ENCODE data around the gene PSMC6.
A peak's percentile ranks its signal among the peaks of the same experiment; 100 is the strongest.
"Not testable (repeated sequence)": the region's sequence is repeated elsewhere in the genome, so short reads cannot be mapped to it uniquely, and the experiment has no call there.

Gene PSMC6

DNA sequence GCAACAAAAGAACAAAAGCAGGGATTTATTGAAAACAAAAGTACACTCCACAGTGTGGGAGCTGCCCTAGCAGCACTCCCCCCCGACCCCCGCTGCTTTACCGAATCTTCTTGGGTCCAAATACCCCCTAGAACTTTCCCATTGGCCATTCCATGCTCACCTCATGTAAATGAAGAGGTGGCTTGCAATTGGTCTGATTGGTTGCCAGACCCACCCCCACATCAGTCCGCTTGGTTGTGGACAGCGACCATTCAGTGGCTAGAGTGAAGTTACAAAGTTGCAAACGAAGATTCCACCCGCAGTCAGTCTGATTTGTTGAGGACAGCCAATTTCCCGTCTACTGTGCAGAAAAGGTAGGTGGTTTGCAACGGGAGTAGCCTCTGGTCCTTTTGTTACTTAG is 26.8 kb downstream of the PSMC6 start:
- no peak overlapping the region for H3K4me3 ChIP-seq (ENCODE audit: low read length)
- no peak for TF ChIP-seq ZNF274 (IDR thresholded peaks at IDR 0.05; ENCODE audit: low read depth, low read length)

DNA sequence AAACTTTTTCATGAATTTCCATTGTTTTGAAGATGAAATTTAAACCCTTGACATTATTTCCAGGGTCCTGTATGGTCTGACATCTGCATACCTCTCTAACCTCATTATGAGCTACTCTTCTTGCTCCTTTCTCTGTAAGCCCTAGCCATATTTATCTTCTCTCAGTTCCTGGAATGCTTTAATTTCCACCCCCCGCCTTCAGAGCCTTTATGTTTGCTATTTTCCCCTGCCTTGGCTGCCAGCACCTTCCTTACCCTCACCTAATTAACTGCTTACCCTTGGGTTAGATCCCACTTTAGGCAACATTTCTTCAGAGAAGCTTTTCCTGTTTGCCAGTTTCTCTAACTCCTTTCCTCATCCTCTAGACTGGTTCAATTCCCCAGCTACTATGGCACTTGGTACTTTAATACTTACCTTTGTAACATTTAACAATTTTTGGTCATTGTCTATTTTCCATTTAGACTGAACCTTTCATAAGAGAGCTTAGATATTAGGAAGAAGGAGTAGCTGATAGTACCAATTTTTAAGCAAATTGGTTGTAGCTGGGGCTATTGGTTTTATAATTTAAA is 29.0 kb downstream of the PSMC6 start:
- no peak for TF ChIP-seq ZNF274 (IDR thresholded peaks at IDR 0.05; ENCODE audit: low read depth, low read length)
- H3K4me3 ChIP-seq (ENCODE audit: low read length) = no peak overlapping the region

DNA sequence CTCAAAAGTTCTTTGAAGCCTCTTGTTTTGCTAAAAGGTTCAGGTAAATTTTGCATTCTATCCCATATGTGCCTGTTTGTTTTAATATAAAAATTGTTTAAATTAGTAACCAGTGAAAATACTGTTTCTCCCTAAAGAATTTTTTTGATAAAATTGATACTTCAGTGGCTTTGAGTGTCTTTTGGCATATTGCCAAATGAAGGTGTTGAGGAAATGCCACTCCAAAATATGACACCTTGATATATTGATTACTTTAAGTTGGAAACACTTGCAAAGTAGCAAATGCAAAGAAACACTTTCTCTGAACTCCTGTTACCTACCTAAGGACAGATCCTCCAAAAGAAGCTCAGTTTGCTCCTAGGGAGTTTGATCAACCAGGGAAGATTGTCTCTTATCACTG is 31.4 kb downstream of the PSMC6 start:
- no peak overlapping the region for H3K4me3 ChIP-seq (ENCODE audit: low read length)
- no peak for TF ChIP-seq ZNF274 (IDR thresholded peaks at IDR 0.05; ENCODE audit: low read depth, low read length)

DNA sequence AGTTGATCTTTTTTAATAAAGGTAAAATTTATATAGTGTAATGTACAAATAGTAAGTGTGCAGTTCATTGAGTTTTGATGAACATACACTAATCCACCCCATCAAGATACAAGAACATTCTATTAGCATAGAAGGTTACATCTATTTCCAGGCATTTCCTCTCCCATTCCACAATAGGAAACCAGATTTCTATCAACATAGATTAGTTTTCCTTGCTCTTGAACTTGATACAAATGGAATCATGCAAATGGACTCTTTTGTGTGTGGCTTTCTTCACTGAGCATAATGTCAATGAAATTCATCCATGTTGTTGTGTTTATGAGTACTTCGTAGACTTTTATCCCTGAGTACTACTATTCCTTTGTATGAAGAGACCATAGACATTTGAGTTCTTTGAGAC is 33.8 kb downstream of the PSMC6 start:
- TF ChIP-seq ZNF274 (IDR thresholded peaks at IDR 0.05; ENCODE audit: low read depth, low read length) = no peak

DNA sequence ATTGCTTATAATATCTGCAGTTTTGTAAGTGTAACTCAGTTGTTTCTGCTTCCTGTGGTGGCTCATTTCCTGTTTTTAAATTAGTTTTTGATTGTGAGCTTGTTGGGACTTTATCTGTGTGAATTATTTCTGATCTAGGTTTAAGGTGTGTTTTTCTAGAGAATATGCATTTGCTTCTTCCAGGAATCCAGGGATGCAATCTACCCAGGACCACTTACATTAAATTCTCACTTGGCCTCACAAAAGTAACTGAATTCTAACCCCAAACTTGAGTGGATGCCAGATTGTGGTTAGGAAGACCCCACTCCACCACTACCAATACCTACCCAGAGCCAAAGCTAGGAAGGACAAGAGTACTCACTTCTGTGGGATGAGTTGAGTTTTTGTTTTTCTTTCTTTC is 34.9 kb downstream of the PSMC6 start:
- H3K4me3 ChIP-seq (ENCODE audit: low read length) = peak overlapping the region; percentile 28; the same call in 1 of the 2 replicates
- TF ChIP-seq ZNF274 (IDR thresholded peaks at IDR 0.05; ENCODE audit: low read depth, low read length) = no peak

More for the DNA sequence above, 33.8 kb downstream of the PSMC6 start:
- no peak overlapping the region for H3K4me3 ChIP-seq (ENCODE audit: low read length)

DNA sequence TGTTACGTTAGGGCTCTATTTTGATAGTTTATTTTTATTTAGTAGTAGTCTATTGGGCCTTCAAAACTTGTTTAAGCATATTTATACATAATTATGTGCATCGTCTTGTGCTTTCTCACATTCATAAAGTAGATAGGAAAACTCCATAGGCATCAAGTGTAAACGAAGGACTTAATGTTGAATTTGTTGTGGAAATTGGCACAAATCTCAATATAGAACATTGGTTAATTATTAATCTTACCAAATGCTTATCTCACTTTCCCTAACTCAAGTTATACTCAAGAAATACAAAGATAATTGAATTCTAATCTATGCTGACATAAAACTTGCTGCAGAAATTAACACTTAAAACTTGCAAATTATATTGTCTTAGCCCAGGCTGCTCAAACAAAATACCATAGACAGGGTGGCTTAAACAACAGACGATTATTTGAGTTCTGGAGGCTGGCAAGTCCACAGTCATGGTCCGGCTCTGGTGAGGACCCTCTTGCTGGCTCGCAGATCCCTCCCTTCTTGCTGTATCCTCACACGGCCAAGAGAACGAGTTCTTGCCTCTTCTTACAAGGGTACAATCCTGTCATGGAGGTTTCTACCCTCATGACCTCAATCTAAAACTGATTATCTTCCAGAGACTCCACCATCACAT is 41.8 kb downstream of the PSMC6 start:
- no peak overlapping the region for H3K4me3 ChIP-seq (ENCODE audit: low read length)
- no peak for TF ChIP-seq ZNF274 (IDR thresholded peaks at IDR 0.05; ENCODE audit: low read depth, low read length)

DNA sequence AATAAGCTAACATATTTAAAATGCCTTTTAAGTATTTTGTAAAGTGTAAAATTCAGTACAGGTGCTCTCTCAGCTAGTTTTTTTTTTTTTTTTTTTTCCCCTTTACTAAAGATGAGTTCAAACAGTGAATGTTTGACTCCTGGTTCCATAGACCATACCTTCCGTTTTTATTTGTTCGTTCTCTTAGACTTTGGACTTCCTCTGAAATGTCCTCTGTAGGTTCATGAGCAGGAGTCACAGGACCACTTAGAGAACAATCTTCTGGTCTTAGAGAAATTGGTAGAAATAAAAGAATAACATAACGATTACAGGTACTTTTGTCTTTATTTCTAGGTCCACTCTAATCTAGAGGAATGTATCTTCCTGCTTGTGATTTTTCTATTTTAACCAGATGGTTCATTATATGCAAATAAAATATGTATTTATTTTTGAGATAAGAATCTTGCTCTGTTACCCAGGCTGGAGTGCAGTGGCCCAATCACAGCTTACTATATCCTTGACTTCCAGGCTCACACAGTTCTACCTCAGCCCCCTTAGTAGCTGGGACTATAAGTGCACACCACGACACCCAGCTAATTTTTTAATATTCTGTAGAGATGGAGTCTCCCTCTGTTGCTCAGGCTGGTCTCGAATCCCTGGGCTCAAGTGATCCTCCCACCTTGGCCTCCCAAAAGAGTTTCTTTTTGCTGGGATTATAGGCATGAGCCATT is 48.8 kb downstream of the PSMC6 start:
- no peak for TF ChIP-seq ZNF274 (IDR thresholded peaks at IDR 0.05; ENCODE audit: low read depth, low read length)
- H3K4me3 ChIP-seq (ENCODE audit: low read length) = no peak overlapping the region

DNA sequence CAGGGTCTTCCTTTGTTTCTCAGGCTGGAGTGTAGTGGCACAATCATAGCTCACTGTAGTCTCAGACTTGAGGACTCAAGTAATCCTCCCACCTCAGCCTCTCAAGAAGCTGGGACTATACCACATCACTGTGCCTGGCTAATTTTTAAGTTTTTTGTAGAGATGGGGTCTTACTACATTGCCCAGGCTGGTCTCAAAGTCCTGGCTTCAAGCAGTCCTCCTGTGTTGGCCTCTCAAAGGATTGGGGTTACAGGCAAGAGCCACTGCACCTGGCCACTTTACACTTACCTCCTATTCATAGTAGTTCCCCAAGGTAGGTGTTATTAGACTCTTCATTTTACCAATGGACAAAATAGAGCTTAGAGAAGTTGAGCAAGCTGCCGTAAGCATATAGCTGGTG is 52.1 kb downstream of the PSMC6 start:
- no peak overlapping the region for H3K4me3 ChIP-seq (ENCODE audit: low read length)
- TF ChIP-seq ZNF274 (IDR thresholded peaks at IDR 0.05; ENCODE audit: low read depth, low read length) = no peak

DNA sequence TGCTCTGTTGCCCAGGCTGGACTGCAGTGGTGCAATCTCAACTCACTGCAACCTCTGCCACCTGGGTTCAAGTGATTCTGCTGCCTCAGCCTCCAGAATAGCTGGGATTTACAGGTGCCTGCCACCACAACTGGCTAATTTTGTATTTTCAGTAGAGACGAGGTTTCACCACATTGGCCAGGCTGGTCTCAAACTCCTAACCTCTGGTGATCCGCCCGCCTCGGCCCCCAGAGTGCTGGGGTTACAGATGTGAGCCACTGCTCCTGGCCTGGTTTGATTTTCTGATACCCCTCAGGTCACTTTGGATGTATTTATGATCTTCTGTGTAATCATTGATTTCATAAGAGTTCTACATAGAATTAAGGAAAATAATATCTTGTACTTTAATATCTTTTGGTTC is 55.9 kb downstream of the PSMC6 start:
- not testable (repeated sequence) for H3K4me3 ChIP-seq (ENCODE audit: low read length)

DNA sequence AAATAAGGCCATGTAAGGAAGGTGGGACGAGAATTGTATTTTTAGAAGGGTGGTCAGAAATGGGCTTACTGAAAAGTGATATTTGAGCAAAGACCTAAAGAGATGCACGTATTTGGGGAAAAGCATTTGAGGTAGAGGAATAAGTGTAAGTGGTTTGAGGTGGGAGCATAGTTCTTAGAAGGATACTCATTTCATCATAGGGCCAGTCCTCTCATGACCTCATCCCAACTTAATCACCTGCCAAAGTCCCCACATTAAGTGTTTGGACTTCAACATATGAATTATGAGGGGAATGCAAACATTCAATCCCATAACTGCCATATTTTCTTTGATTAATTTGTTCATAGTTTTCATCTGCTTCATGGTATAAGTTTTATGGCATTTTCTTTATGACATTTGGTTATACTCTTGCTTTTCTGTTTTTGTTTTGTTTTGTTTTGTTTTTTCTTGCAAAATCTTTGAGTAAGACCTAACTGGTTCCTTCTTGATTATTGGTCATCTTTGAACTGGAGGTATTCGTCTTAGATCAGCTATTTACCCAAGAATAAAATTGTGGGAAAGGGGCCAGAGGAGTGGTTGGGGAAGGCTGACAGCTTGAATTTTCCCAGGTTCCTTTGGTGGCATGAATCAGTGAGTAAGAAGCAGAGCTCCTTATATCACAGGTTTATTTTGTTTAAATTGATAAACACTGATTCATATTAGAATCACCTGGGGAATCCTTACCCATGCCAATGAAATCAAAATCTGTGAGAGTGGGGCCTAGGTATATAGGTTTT is 60.2 kb downstream of the PSMC6 start:
- no peak for TF ChIP-seq ZNF274 (IDR thresholded peaks at IDR 0.05; ENCODE audit: low read depth, low read length)
- no peak overlapping the region for H3K4me3 ChIP-seq (ENCODE audit: low read length)

DNA sequence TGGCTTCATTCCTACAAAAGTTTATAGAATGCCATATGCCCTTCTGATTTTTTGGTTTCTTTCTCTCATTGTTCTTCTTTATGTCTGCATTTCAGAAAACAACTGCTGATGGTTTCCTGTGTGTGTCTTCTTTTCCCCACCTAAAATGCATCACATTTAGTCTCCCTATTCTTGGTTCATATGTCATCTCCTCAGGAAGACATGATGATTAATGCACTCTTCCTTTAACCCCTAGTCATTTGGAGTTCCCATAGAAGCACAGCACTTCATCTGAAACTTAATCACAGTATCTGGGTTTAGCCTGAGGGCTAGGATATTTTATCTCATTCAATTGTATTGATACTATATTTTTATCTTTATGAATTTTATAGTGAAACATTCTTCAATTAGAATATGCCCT is 62.9 kb downstream of the PSMC6 start:
- TF ChIP-seq ZNF274 (IDR thresholded peaks at IDR 0.05; ENCODE audit: low read depth, low read length) = no peak
- H3K4me3 ChIP-seq (ENCODE audit: low read length) = no peak overlapping the region

DNA sequence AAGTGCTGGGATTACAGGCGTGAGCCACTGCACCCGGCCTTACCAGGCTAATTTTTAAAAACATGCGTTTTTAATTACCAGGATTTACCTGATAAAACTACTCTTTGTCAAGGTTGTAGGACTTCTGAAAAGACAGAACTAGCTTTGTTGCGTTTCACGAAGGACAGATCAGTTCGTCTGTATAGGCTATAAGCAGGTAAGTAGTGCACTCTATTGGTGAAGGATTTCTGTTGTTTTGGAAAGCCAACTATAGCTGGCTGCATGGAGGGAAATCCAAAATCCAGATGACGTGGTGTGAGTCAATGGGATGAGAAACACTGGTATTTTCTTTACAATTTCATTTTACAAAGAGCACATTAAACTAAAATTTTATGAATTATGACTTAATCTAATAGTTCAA is 69.8 kb downstream of the PSMC6 start:
- no peak for TF ChIP-seq ZNF274 (IDR thresholded peaks at IDR 0.05; ENCODE audit: low read depth, low read length)
- no peak overlapping the region for H3K4me3 ChIP-seq (ENCODE audit: low read length)
